Measurements from ENCODE around the gene CCDC158.

CCDC158 gene

DNA sequence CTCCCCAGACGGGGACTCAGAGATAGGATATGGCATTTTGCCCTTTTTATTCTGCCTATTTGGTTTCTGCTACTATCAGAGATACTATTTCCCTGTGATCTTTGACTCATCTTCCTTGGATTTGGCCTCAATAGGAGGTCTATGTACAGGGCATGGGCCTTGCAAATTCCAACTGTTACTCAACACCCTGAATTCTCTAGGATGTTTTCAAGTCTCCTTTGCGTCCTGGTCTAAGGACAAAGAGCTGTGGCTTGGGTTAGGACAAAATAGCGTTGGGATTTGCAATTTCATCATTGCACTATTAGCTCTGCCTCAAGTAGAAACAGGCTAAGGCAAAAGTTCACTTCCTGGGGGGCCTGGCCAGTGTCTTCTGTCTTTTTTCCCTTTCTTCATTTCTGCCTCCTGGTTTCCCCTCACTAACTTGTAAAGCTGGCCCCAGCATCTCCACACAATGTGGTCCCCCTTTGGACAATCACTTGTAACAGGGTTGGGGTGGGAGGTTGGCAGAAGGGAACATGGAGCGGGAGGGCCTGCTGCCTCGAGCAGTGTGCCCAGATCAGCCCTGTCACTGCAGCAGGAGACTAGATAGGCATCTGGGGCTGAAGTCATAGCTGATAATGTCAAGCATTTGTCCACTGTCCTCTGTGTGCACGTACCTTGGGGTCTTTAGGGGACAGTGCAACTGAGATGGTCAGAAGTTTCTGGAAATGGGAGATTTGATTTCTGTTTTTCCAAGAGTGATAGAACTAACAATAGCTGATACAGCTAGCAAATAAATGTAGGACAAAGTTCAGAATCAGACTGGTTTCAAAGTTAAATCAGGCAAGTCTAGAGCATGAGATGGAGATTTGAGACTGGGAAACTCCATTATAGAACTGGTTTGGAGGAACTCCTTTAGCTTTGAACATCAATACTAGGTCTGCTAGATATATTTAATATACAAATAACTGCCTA, 140.2 kb downstream of the CCDC158 start:
- DNase-seq (ENCODE audit: low read depth): no peak

DNA sequence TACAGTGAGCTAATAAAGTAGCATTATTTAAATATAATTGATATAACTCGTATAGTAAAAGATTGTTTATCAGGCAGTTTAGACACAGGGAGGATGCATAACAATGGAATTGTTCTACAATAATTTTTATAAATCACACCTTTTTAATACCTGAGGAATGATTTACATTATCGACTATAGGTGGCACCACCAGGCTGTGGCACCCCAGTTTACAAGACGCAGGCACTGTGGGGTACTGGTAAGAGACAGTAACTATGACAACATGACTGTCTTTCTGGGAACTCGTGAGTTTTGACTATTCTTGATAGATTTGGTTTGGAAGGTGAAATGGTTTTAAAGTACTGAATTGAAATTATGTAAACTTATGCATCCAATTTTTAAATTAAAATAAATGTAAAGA, 141.5 kb downstream of the CCDC158 start:
- DNase-seq (ENCODE audit: low read depth): no peak

DNA sequence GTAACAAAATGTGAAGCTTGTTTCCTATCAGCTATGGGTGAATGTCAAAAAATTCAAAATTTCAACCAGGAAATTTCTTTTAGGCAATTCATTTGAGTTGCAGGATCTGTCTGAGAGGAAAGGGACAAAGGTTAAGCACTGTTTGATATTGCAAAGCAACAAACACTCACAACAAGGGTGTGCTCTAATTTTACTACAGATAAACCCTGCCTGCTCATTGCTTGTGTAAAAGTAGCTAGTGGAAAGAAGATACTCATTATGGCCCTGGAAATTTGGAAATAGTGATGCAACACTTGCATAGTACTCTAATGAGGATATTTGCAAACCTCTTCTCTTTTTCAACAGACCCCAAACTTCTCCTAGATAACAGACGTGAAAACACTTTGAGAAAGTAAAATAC, 142.4 kb downstream of the CCDC158 start:
- DNase-seq (ENCODE audit: low read depth): no peak

DNA sequence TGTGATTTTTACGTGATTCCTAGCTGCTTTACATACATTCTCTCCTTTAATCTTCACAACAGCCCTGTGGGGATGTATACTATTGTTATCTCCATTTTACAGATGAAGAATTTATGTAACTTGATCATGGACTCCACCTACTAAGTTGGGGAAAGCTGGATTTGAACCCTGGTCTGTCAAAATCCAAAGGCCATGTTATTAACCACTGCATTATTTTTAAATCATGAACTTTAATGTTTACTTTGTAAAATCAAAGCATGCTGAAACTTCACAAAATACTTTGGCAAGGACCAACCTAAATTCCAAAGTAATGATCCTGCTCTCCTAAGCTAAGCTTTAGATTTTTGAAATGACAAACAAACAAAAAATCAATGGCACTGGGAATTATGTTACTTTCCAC, 143.3 kb downstream of the CCDC158 start:
- DNase-seq (ENCODE audit: low read depth): no peak

DNA sequence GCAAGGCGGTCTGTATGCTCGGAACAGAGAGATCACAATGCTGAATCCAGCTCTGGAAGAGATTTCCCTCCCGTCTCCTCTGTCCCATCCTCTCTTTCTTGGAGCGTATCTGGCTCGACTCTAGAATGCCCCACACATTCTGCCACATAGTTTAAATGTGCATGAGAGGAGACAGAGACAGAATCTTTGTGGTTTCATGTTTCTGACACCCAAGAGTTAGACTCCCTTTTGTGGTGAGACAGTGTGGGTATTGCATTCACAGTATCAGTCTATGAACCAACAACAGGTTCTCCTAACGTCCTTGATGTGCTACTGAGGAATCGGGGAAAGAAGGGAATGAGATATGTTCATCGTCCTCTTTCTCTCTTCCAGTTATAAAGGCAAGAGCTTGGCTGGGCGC, 144.1 kb downstream of the CCDC158 start:
- DNase-seq (ENCODE audit: low read depth): no peak

DNA sequence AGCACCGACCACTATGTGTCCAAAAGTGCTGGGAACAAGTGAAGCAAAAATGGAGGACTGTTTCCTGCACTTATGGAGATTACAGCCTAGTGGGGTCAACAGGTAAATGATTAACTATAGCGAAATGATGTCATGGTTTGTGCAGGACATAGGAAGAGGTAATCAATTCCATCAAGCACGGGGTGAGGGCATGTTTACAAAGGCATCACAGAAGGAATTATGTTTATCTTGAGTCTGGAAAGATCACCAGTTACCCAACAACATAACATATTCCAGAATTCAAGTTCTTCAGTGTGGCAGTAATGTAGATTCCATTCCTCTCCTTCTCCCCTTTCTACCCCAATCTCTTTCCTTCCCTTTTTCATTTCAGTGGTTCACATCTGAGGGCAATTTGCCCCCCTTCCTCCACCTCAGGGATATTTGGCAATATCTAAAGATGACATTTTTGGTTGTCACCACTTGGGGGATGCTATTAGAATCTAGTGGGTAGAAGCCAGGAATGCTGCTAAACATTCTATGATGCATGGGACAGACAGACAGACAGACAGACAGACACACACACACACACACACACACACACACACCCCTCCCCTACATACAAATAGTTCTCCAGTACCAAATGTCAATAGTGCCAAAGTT, 145.3 kb downstream of the CCDC158 start:
- no peak for DNase-seq (ENCODE audit: low read depth)

DNA sequence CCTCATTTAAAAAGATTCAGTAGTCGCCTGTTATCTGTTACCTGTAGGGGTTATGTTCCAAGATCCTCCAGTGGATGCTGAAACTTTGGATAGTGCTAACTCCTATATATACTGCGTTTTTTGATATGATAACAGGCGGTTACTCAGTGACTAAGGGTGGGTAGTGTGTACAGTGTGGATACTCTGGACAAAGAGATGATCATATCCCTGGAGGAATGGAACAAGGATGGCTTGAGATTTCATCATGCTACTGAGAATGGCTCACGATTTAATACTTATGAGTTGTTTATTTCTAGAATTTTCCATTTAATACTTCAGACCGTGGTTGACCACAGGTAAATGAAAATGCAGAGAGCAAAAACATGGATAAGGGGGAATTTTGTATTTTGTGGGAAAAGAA, 147.9 kb downstream of the CCDC158 start:
- DNase-seq (ENCODE audit: low read depth): no peak

DNA sequence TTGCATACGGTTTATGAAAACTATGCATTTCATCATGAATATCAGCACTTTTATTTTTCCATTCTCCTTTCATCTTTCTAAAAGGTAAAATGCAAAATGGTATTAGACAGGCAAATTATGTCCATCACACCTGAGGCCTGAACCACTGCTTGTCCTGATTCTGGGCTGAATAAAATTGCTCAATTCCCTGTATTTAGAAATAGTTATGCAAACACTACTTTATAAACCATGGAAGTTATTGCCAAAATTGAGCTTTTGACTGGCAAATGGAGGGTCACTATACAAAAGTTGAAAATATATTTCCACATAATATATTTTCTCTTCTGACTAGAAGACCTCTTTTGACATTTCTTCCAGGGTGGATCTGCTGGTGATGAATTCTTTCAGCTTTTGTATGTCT, 148.4 kb downstream of the CCDC158 start:
- DNase-seq (ENCODE audit: low read depth): no peak

DNA sequence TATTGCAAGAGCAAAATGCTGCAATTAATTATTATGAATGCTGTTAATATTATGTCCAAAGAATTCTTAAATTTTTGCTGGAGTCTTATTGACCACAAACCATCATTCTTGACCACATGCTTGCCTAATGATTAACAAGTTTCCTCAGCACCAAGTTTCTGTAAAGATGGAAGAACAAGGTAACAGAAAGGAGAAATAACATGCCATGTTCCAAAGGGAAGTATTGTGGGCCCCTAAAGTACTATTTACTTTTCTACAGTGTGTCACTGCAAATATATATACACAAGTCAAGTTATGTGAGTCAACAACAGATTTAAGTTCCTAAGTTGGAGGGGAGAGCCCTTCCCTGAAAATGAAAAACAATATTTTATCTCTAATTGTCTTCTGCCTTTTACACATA, 148.9 kb downstream of the CCDC158 start:
- DNase-seq (ENCODE audit: low read depth): no peak

DNA sequence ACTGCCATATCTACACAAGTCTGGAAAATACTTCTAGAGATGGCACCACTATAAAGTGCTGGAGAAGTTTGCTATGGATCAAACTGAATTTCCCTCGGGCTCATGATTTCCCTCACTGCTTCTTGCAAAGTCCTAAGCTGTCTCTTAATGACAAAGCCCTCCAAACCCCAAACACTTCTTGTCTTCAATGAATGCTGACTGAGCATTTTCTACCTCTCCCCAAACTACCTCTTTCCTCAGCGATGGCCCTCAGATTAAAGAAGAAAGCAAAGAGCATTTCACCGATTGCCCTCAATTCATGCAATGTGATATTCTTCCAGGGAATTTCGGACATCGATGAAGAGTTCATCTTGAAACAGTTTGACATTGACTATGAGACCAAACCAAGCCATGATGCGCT, 149.7 kb downstream of the CCDC158 start:
- DNase-seq (ENCODE audit: low read depth): no peak

DNA sequence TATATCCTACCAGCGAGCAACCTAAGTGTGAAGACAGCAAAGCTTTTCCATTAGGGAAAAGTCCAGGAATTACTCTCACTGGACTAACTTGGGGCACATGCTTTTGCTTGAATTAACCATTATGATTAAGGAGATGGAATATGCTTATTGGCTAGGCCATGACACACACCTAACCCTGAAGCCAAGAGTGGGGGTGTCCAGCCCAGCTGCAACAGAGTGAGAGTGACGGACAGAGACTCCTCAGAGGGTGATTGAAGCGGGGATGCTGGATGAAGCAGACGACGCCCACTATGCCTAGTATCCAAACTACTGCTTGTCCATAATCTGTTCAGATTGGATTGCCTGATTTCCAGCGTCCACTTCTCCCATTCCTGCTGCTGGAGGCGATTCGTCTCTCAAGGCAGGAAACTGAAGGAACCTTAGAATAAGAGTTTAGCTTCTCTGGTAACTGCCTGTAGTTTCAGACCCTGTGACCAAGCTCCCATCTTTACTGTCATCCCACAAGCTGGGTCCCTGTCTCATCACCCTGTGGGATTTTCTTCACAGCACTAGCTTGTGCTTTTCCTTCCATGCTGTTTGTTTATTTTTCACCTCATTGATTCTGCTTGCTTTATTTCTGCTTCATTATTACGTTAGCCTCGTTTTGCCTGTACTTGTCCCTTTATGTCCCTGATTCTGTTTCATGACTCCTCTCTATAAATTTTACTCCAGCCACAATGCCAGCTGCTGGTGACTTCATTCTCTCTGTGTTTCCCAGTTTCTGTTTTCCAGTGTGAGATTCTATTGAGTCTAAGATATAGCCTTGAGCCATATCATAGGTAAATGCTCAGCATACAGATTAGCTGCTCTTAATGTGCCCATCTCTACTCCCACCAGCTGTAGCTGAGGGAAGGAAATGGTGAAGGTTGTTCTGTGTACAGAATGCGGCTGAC, 150.4 kb downstream of the CCDC158 start:
- no peak for DNase-seq (ENCODE audit: low read depth)

DNA sequence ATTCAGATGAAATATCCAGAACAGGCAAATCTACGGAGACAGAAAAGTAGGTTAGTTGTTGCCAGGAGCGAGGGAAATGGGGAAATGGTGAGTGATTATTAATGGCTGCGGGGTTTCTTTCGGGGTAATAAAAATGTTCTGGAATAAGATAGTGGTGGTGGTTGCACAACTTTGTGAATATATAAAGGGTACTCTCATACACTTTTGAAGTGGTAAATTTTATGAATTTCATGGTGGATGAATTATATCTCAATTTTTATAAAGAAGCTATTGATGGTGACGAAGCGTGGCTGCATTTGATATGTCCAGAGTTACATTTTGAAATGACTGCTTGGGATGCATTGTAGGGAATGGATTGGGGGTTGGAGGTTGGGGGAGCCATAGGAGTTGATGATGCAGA, 153.1 kb downstream of the CCDC158 start:
- DNase-seq (ENCODE audit: low read depth): no peak

DNA sequence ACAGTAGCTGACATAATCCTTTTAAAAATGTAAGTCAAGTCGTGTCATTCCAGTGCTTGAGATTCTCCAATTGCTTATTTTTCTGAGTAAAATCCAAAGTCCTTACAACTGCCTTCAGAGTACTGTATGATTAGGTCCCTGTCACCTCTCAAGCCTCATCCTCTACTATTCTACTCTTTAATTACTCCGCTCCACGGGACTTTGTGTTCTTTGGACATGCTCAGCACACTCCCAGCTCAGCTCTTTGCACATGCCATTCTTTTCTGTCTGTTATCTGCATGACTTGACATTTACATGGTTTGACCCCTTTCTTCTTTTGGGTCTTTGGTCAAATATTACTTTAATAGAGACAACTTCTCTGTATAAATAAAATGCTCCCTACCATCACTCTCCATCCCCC, 154.3 kb downstream of the CCDC158 start:
- DNase-seq (ENCODE audit: low read depth): no peak

DNA sequence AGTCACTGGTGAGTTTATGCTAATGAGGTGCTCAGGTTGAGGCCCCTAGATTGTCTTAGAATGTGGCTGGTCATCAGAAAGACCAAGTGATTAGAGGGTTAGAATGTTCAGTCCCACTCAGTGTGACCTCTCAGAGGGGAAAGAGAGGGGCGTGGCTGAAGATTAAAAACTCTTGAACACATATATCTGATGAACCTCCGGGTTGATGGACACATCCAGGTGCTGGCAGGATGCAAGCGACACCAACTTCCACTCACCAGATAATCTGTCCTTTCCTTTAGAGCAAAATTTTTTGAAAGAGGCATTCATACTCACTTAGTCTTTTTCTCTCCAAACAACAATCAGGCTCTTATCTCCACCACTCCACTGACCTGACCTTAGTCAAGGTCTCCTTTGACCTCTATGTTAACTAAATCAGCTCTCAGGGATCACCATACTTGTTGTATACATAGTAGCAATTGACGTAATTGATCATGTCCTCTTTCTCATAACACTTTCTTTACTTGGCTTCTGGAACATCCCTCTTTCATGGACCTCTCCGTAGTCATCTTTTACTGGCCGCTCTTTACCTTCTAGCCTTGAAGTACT, 155.2 kb downstream of the CCDC158 start:
- no peak for DNase-seq (ENCODE audit: low read depth)
